Transverse colon (tissue), 4 donors: ENCODE results near the gene GDF7.

Source experiments
- CTCF ChIP-seq, 5 experiments: fragments of 200-600 bp in 3 of 5; fragments of 450-650 bp in 2 of 5; sonication (generic) in 3 of 5; IDR thresholded peaks; 1 replicate in 2 of 5; 2 replicates in 3 of 5; pipeline ENCODE4 v1.5.1; 2016 to 2017; ENCODE audit warnings: antibody characterized with exemption in 5 of 5, inconsistent platforms in 3 of 5, mild to moderate bottlenecking in 2 of 5, moderate library complexity in 1 of 5
- EP300 ChIP-seq: sonication (generic); formaldehyde crosslinking; IDR thresholded peaks from one replicate; pipeline ENCODE4 v1.6.1; 2017; ENCODE audit warnings: antibody characterized with exemption, low read depth
- POLR2A ChIP-seq: fragments of 450-650 bp; IDR thresholded peaks from one replicate; pipeline ENCODE4 v1.6.1; 2016; ENCODE audit warnings: antibody characterized with exemption, mild to moderate bottlenecking, moderate library complexity
- POLR2AphosphoS5 ChIP-seq, 3 donors: sonication (generic); formaldehyde crosslinking; IDR thresholded peaks; one replicate each; pipeline ENCODE4 v1.6.1; 2016; ENCODE audit warnings: antibody characterized with exemption in 3 of 3

DNA sequence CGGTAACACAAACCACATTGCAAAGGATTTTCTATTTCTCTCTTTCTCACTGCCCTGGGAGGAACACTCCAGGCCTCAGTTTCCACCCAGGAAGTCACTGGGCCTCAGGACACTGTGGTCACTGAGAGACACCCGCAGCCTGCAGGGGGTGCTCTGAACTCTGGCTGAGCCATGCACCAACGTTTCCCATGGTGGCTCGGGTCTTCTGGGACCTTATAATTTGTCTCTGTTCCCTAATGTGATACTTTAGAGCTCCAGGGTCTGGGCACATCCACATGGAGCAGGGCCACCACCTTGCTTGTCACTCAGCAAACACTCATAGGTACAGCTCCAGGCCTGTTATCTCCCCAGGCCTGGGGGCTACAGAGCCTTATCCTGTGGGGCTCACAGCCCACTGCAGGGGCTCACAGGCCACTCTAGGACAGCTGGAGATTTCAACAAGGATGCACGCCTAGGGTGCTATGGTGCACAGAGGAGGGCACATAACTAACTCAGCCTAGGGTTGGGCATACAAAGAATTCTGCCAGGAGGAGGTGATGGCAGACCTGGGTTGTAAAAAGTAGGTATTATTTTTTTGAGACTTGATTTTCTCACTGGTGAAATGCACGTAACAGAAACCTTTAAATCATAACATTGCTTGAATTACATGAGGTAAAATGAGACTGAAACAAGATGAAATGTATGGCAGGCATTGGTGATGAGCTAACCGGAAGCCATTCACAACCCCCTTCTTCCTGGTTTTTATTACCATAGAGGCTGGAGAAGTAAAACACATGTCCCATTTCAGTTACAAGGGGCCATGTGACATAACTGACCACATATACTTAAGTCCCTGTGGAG lies 13.0 kb upstream of the GDF7 start:
- TF ChIP-seq POLR2AphosphoS5 (IDR thresholded peaks at IDR 0.05) (no peak), CTCF (IDR thresholded peaks at IDR 0.05) (no peak), POLR2A (no peak), EP300 (no peak)
